Breast epithelium (tissue), 4 donors: ENCODE data around the gene MGAT5. TPM values are rescaled to one million over a fixed set of nuclear protein-coding genes. Genes with fewer than 3 reads are reported as not detected.
A peak's percentile ranks its signal among the peaks of the same experiment; 100 is the strongest.

Experiments
- DNase-seq, 2 donors: peaks; one replicate each; pipeline ENCODE4 v3.0.0-alpha.2; 2019; ENCODE audit warnings: low spot score in 2 of 2
- H3K27ac ChIP-seq, 2 donors: fragments of 200-600 bp; sonication (generic) in 1 of 2; one replicate each; pipeline ENCODE4 v1.5.1; 2016 to 2019; ENCODE audit warnings: mild to moderate bottlenecking in 1 of 2
- H3K27me3 ChIP-seq, 2 donors: fragments of 200-600 bp; sonication (generic) in 1 of 2; one replicate each; pipeline versions ENCODE4 v1.5.1 to v1.6.0; 2017 to 2019; ENCODE audit warnings: control low read depth in 1 of 2, mild to moderate bottlenecking in 1 of 2
- H3K36me3 ChIP-seq: fragments of 200-600 bp; one replicate; pipeline ENCODE4 v1.5.1; 2019
- H3K4me1 ChIP-seq, 2 donors: fragments of 200-600 bp; sonication (generic); one replicate each; pipeline ENCODE4 v1.5.1; 2016 to 2019; ENCODE audit warnings: control low read depth in 1 of 2
- H3K4me3 ChIP-seq, 3 donors: fragments of 200-600 bp; sonication (generic); 1 replicate in 2 of 3; 2 replicates in 1 of 3; pipeline ENCODE4 v1.5.1; 2016 to 2019; ENCODE audit warnings: mild to moderate bottlenecking in 3 of 3, moderate library complexity in 2 of 3
- H3K9me3 ChIP-seq, 2 donors: fragments of 200-600 bp; sonication (generic) in 1 of 2; one replicate each; pipeline ENCODE4 v1.5.1; 2016 to 2019; ENCODE audit warnings: control low read depth in 1 of 2
- CTCF ChIP-seq, 3 donors: fragments of 450-650 bp; IDR thresholded peaks; one replicate each; pipeline ENCODE4 v1.5.1; 2016 to 2017; ENCODE audit warnings: antibody characterized with exemption in 3 of 3, mild to moderate bottlenecking in 3 of 3, moderate library complexity in 3 of 3
- POLR2A ChIP-seq: fragments of 450-650 bp; IDR thresholded peaks from one replicate; pipeline ENCODE4 v1.6.1; 2016; ENCODE audit warnings: antibody characterized with exemption, mild to moderate bottlenecking, moderate library complexity
- POLR2AphosphoS5 ChIP-seq, 3 donors: sonication (generic); formaldehyde crosslinking; IDR thresholded peaks; one replicate each; pipeline ENCODE4 v1.6.1; 2017; ENCODE audit warnings: antibody characterized with exemption in 3 of 3
- intact Hi-C: fragments of 100-400 bp; cut with DNase I; formaldehyde crosslinking; loops from one replicate; pipeline ENCODE4 v1.15.1; 2023; ENCODE audit warnings: low total_unique reads
- total RNA-seq, 3 donors: library from RNA; depleted of rRNA; stranded (reverse); fragments of >200 nt; gene quantifications; one replicate each; pipeline ENCODE4 v1.1.0, GENCODE V29; 2016

MGAT5 gene
- total RNA-seq, 3 donors from 2014 or later = 30.5 to 42.6 (median 34.4) TPM

GRCh38 chr2:134331081-134331480, 77.2 kb downstream of the MGAT5 start:
- no peaks in the 10 kb centered on the region for H3K9me3 ChIP-seq
- no peaks in the 10 kb centered on the region for H3K36me3 ChIP-seq
- intact Hi-C loops = no loop called here
- H3K27ac ChIP-seq = no peak overlapping the region
- no peak overlapping the region for H3K4me3 ChIP-seq
- DNase-seq = no peak
- H3K4me1 ChIP-seq = no peaks in the 10 kb centered on the region
- no peaks in the 10 kb centered on the region for H3K27me3 ChIP-seq
- TF ChIP-seq POLR2A (no peak), CTCF (IDR thresholded peaks at IDR 0.05) (no peak), POLR2AphosphoS5 (IDR thresholded peaks at IDR 0.05) (no peak)

DNA sequence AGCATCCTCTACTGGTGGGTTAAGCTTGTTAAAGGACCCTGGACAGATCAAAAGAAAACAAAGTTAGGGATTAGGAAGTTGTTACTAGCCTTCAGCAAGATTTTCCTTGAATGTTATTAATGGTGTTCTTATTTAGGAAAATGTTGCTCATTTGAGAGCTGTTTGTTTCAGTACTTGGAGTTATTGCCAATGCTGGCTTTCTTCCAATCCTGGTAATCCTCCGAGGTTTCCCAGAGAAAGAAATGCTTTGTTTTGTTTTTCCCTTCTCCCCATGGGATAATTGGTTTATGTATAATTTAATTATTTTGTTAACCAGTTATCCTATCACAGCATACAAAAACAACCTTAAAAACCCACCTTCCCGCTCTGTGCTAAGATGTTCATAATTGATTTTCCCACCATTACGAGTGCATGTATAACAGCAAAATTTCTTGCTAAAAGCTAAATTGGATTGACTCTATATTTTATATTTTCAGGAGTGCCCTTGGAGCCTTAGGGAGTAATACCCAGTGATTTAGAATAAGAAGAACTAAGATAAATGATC, 79.8 kb downstream of the MGAT5 start:
- H3K4me3 ChIP-seq = no peak overlapping the region
- no peak for DNase-seq
- H3K27me3 ChIP-seq = no peaks in the 10 kb centered on the region
- H3K9me3 ChIP-seq = no peaks in the 10 kb centered on the region
- no peaks in the 10 kb centered on the region for H3K4me1 ChIP-seq
- peak overlapping the region in 1 of 2 donors; percentile 14 for H3K27ac ChIP-seq
- intact Hi-C loops = no loop called here
- TF ChIP-seq POLR2A (no peak), POLR2AphosphoS5 (IDR thresholded peaks at IDR 0.05) (no peak), CTCF (IDR thresholded peaks at IDR 0.05) (no peak)
- no peaks in the 10 kb centered on the region for H3K36me3 ChIP-seq

DNA sequence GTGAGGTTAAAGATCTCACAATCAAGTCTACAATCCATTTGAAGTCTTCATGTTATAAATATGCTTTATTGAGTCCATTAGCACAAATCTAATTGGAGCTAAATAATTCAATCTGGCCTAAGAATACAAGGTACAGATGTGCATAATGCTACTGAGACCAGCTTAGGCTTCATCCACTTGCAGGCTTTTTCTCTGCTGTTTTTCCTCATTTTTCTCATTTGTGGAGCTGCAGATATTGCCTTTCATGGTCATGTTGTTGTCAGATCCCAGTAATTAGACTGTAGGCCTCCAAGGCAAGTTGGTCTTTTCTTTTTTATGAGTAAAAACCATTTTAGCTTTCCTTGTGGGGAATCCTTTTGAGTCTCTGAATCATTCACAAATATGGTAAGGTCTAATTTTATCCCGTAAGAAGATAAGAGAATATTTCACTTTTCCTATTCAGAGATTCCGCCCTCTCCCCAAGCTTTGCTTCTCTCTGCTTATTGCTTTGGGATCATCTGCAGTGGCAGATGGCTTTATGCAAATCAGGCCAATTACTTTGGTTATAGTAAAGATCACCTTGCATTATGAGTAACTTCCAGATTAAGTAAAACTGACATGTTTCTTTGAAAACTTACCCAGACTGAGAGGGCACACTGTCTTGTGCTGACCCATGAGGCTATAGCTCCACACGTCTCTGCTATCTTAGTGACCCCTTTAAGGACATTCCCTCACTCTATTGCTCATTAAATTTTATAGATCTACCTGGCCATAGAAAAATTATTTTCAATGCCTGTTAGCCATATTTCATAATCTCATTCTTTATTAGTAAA, 80.9 kb downstream of the MGAT5 start:
- Histone ChIP-seq H3K9me3 (no peaks in the 10 kb centered on the region), H3K4me1 (no peaks in the 10 kb centered on the region), H3K4me3 (no peak overlapping the region), H3K27ac (no peak overlapping the region), H3K36me3 (no peaks in the 10 kb centered on the region), H3K27me3 (no peaks in the 10 kb centered on the region)
- TF ChIP-seq POLR2AphosphoS5 (IDR thresholded peaks at IDR 0.05) = no peak
- no peak for TF ChIP-seq CTCF (IDR thresholded peaks at IDR 0.05)
- TF ChIP-seq POLR2A = no peak
- intact Hi-C loops = no loop called here
- DNase-seq = no peak

GRCh38 chr2:134335601-134336000, 81.7 kb downstream of the MGAT5 start:
- Histone ChIP-seq H3K9me3 (no peaks in the 10 kb centered on the region), H3K4me1 (no peaks in the 10 kb centered on the region), H3K27ac (no peak overlapping the region), H3K36me3 (no peaks in the 10 kb centered on the region), H3K27me3 (no peaks in the 10 kb centered on the region), H3K4me3 (no peak overlapping the region)
- TF ChIP-seq POLR2A (no peak), POLR2AphosphoS5 (IDR thresholded peaks at IDR 0.05) (no peak), CTCF (IDR thresholded peaks at IDR 0.05) (no peak)
- no peak for DNase-seq
- intact Hi-C loops = no loop called here

GRCh38 chr2:134336352-134336751, 82.5 kb downstream of the MGAT5 start:
- Histone ChIP-seq H3K27ac (no peak overlapping the region), H3K9me3 (no peaks in the 10 kb centered on the region), H3K4me1 (no peaks in the 10 kb centered on the region), H3K36me3 (no peaks in the 10 kb centered on the region), H3K27me3 (no peaks in the 10 kb centered on the region), H3K4me3 (no peak overlapping the region)
- TF ChIP-seq POLR2A (no peak), POLR2AphosphoS5 (IDR thresholded peaks at IDR 0.05) (no peak), CTCF (IDR thresholded peaks at IDR 0.05) (no peak)
- no peak for DNase-seq
- intact Hi-C loops = no loop called here
